ENCODE measurements around the gene DR1. TPM values are rescaled to one million over a fixed set of nuclear protein-coding genes. Genes with fewer than 3 reads are reported as not detected.

DR1 gene
- total RNA-seq (2016; rRNA removed; fragmentation: Illumina TruSeq; extraction: Trizol) (42.3 and 54.7 TPM in 2 replicates), polyA plus RNA-seq (2011; rRNA removed) (15.7 and 17.8 TPM in 2 replicates), polyA minus RNA-seq (2011; rRNA and poly(A)+ RNA removed; ENCODE audit: low replicate concordance) (25.8 and 45.3 TPM in 2 replicates), Bru-seq, nascent RNA (percentile 90 among the genes with signal in this experiment), BruChase-seq, experiment 1, labeled RNA remaining after a 6-hour chase (percentile 95 among the genes with signal in this experiment), BruChase-seq, experiment 2, labeled RNA remaining after a 2-hour chase (percentile 91 among the genes with signal in this experiment)
- total RNA-seq (2016; cell fraction: cytosol; rRNA removed; fragmentation: Illumina TruSeq; extraction: Trizol; ENCODE audit: low read depth) = 8.3 and 8.9 TPM in 2 replicates
- 40.3 and 56.8 TPM in 2 replicates for total RNA-seq (2016; cell fraction: insoluble cytoplasmic fraction; rRNA removed; fragmentation: Illumina TruSeq; extraction: Trizol)
- total RNA-seq (2016; cell fraction: membrane; rRNA removed; fragmentation: Illumina TruSeq; extraction: Trizol) = 33.3 and 35.5 TPM in 2 replicates
- 26.3 and 27.4 TPM in 2 replicates for total RNA-seq (2016; cell fraction: nucleus; rRNA removed; fragmentation: Illumina TruSeq; extraction: Trizol)
- polyA plus RNA-seq (2011; cell fraction: cytosol; rRNA removed) = 7.5 and 10.7 TPM in 2 replicates
- polyA plus RNA-seq (2011; cell fraction: nucleus; rRNA removed) = 4.2 and 5.7 TPM in 2 replicates
- 21.7 and 21.9 TPM in 2 replicates for polyA plus RNA-seq (2012)
- 6.9 and 9.7 TPM in 2 replicates for polyA plus RNA-seq (2016; cell fraction: cytosol; fragmentation: Illumina TruSeq; extraction: Trizol; ENCODE audit: low read depth)
- 45.0 and 48.3 TPM in 2 replicates for polyA plus RNA-seq (2016; cell fraction: insoluble cytoplasmic fraction; fragmentation: Illumina TruSeq; extraction: Trizol; ENCODE audit: low read depth)
- polyA plus RNA-seq (2016; cell fraction: membrane; fragmentation: Illumina TruSeq; extraction: Trizol; ENCODE audit: low read depth) = 20.9 and 24.4 TPM in 2 replicates
- 23.2 and 23.5 TPM in 2 replicates for polyA plus RNA-seq (2016; cell fraction: nucleus; fragmentation: Illumina TruSeq; extraction: Trizol; ENCODE audit: insufficient read depth, low read depth)
- 25.3 and 30.3 TPM in 2 replicates for polyA minus RNA-seq (2011; cell fraction: cytosol; rRNA and poly(A)+ RNA removed)
- 21.6 and 26.0 TPM in 2 replicates for polyA minus RNA-seq (2011; cell fraction: nucleus; rRNA and poly(A)+ RNA removed)
- long read RNA-seq, experiment 1, full-length matches to known transcripts = 25 of 33 reads
- long read RNA-seq, experiment 1, partial matches to known transcripts = 1 of 33 reads
- long read RNA-seq, experiment 1, other reads (novel, unspliced or antisense) = 7 of 33 reads
- long read RNA-seq, experiment 2, full-length matches to known transcripts = 19 of 47 reads
- long read RNA-seq, experiment 2, partial matches to known transcripts = 2 of 47 reads
- long read RNA-seq, experiment 2, other reads (novel, unspliced or antisense) = 26 of 47 reads

- Histone ChIP-seq H4K20me1 (ENCODE audit: insufficient read depth, low read length) (peaks cover 32% of the 10 kb centered on the region), H3K36me3 (replicated peaks in 1 of 2; ENCODE audit: control insufficient read depth in 1 of 2, insufficient read depth in 2 of 2, low read length in 2 of 2) (peaks cover 0 to 1% of the 10 kb centered on the region in 2 experiments; a peak in 1 of 5 replicates), H3K4me3 (replicated peaks in 1 of 3; ENCODE audit: insufficient read depth in 1 of 3, low read depth in 2 of 3, low read length in 3 of 3) (peak within 1 kb of the TSS; percentile 81 to 99 (median 93)), H3K4me1 (ENCODE audit: insufficient read depth, low read length) (peaks cover 35% of the 10 kb centered on the region), H2AFZ (ENCODE audit: low read length) (no peak within 1 kb of the TSS), H3K27me3 (ENCODE audit: control insufficient read depth in 1 of 2, insufficient read depth in 2 of 2, low read length in 2 of 2) (no peaks in the 10 kb centered on the region; a peak in 1 of 5 replicates), H3K9ac (ENCODE audit: insufficient read depth, low read depth, low read length) (peak within 1 kb of the TSS; percentile 88), H3K9me3 (ENCODE audit: low read length) (no peaks in the 10 kb centered on the region), H3K27ac (ENCODE audit: extremely low read length, insufficient read depth, low read length) (peak within 1 kb of the TSS; percentile 94), H3K4me2 (ENCODE audit: low read depth, low read length) (peak within 1 kb of the TSS; percentile 79), H3K79me2 (ENCODE audit: insufficient read depth, low read length) (peaks cover 56% of the 10 kb centered on the region)
- WGBS (ENCODE audit: low lambda C conversion rate) = 0% methylated on average over 10 of the region's 80 CpGs
- DNase-seq (ENCODE audit: low spot score) (peak; percentile 85), FAIRE-seq (no peak), ATAC-seq (peak; percentile 94)
- intact Hi-C loops (cut with micrococcal nuclease; ENCODE audit: unreplicated experiment) (loop anchor here (1.0 to 5.0 kb wide), 4 partner anchors 167 to 501 kb away; no protein-coding TSS in a partner anchor), in situ Hi-C loops (cut with HindIII; ENCODE audit: extremely low pct_ligation_motif_present, low pct_unique_long_range_greater_than_20kb) (loop anchor here (5.0 kb wide), 1 partner anchor 44 kb away; no protein-coding TSS in a partner anchor)
- ChIA-PET POLR2A (interaction anchor here (0.6 to 1.9 kb wide), 30 partner anchors 9 to 634 kb away, joined by 3 to 19 read pairs (median 4); partner anchors contain the start of genes FNBP1L and MTF2), CTCF (ENCODE audit: low intra/inter-chr PET ratio, low total read pairs) (no interaction called here)
- BruUV-seq (replicated peaks) = no TSS peak
- TF ChIP-seq ZNF296 (CRISPR knock-in tag; conservative IDR thresholded peaks at IDR 0.05) (no peak), ZNF790 (CRISPR knock-in tag; IDR thresholded peaks at IDR 0.05; ENCODE audit: borderline replicate concordance) (peak; percentile 81; the same call in 1 of the 2 replicates), CHD4 (IDR thresholded peaks at IDR 0.05; ENCODE audit: borderline replicate concordance, low read length) (no peak), ZSCAN22 (CRISPR knock-in tag; IDR thresholded peaks at IDR 0.05) (0 out of 2 replicates have a peak, but pooled peaks have one; percentile 25), ARNTL (CRISPR knock-in tag; IDR thresholded peaks at IDR 0.05) (peak; percentile 68), CCDC6 (CRISPR knock-in tag; IDR thresholded peaks at IDR 0.05) (peak; percentile 83; the same call in 1 of the 2 replicates), ZNF792 (CRISPR knock-in tag; IDR thresholded peaks at IDR 0.05) (0 out of 2 replicates have a peak, but pooled peaks have one; percentile 77), SIN3B (IDR thresholded peaks at IDR 0.05; ENCODE audit: low read length) (peak; percentile 70; the same call in 1 of the 2 replicates), HOMEZ (CRISPR knock-in tag; IDR thresholded peaks at IDR 0.05; ENCODE audit: low read depth) (peak; percentile 86; the same call in 1 of the 2 replicates), RFX3 (CRISPR knock-in tag; IDR thresholded peaks at IDR 0.05) (no peak), MLX (CRISPR knock-in tag; IDR thresholded peaks at IDR 0.05) (no peak; the same call in 1 of the 2 replicates), JUN (CRISPR knock-in tag; IDR thresholded peaks at IDR 0.05) (no peak; the same call in 1 of the 2 replicates), SMAD1 (CRISPR knock-in tag; IDR thresholded peaks at IDR 0.05; ENCODE audit: borderline replicate concordance, low read depth) (peak; percentile 54; the same call in 1 of the 2 replicates), HOXA3 (CRISPR knock-in tag; IDR thresholded peaks at IDR 0.05) (peak; percentile 86)
- TF ChIP-seq, protein P1, sequence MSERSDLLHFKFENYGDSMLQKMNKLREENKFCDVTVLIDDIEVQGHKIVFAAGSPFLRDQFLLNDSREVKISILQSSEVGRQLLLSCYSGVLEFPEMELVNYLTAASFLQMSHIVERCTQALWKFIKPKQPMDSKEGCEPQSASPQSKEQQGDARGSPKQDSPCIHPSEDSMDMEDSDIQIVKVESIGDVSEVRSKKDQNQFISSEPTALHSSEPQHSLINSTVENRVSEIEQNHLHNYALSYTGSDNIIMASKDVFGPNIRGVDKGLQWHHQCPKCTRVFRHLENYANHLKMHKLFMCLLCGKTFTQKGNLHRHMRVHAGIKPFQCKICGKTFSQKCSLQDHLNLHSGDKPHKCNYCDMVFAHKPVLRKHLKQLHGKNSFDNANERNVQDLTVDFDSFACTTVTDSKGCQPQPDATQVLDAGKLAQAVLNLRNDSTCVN (CRISPR knock-in tag; IDR thresholded peaks at IDR 0.05; ENCODE audit: borderline replicate concordance) = no peak; the same call in 1 of the 2 replicates
Measured at GRCh38 chr1:93345633-93346420, at the start of gene DR1. Gene DR1 (plus strand): TSS chr1:93345907. CDS start chr1:93346646, 739 bp downstream.

Data from HepG2 (cell line).